IMR-90 (cell line): ENCODE data around the gene NCKIPSD. TPM values are rescaled to one million over a fixed set of nuclear protein-coding genes. Genes with fewer than 3 reads are reported as not detected.

Experiments
- ATAC-seq: fragments of 200-7000 bp; cut with Tn5 transposase; 2 replicates; pipeline ENCODE4 v1.9.1; 2020; ENCODE audit warnings: low read depth, mild to moderate bottlenecking, moderate library complexity
- BruUV-seq: library from RNA; stranded (reverse); fragments of 400-500 nt; replicated peaks from 2 replicates; lab custom pipeline; 2021; lab: Mats Ljungman, UMichigan
- CTCF ChIA-PET: fragments of 300-600 bp; formaldehyde crosslinking; extraction: SDS; loops from one replicate; lab custom pipeline; 2021; ENCODE audit warnings: antibody characterized with exemption; lab: Yijun Ruan, JAX
- POLR2A ChIA-PET: fragments of 300-600 bp; sonication (Branson Sonifier 250); formaldehyde crosslinking; loops from one replicate; lab custom pipeline; 2022; ENCODE audit warnings: antibody characterized with exemption; ENCODE audit not compliant: unreplicated experiment; lab: Charles Lee
- DNase-seq: peaks from one replicate; pipeline ENCODE4 v3.0.0; 2013
- H2AFZ ChIP-seq: replicated peaks from 2 replicates; pipeline ENCODE3; 2013; ENCODE audit warnings: low read length, mild to moderate bottlenecking; ENCODE audit not compliant: poor library complexity
- H2AK5ac ChIP-seq: 2 replicates; pipeline ENCODE4 v1.6.1; 2013; ENCODE audit warnings: low read depth, low read length, inconsistent platforms
- H2AK9ac ChIP-seq: replicated peaks from 2 replicates; pipeline ENCODE3; 2013; ENCODE audit warnings: mild to moderate bottlenecking, low read depth, low read length, moderate library complexity; ENCODE audit not compliant: poor library complexity
- H2BK120ac ChIP-seq: 2 replicates; pipeline ENCODE4 v1.6.1; 2013; ENCODE audit warnings: low read depth, low read length, inconsistent platforms
- H2BK15ac ChIP-seq: 3 replicates; pipeline ENCODE4 v1.6.1; 2013; ENCODE audit warnings: low read depth, low read length, inconsistent platforms
- H2BK20ac ChIP-seq: 2 replicates; pipeline ENCODE4 v1.6.1; 2013; ENCODE audit warnings: low read depth, mild to moderate bottlenecking, inconsistent platforms, low read length, moderate library complexity
- H2BK5ac ChIP-seq: 2 replicates; pipeline ENCODE4 v1.6.1; 2013; ENCODE audit warnings: mild to moderate bottlenecking, low read depth, low read length, inconsistent platforms; ENCODE audit not compliant: poor library complexity, severe bottlenecking
- H3K14ac ChIP-seq: replicated peaks from 2 replicates; pipeline ENCODE4 v1.6.1; 2013; ENCODE audit warnings: low read depth, low read length, inconsistent platforms
- H3K18ac ChIP-seq: 2 replicates; pipeline ENCODE4 v1.6.1; 2013; ENCODE audit warnings: low read depth, low read length, control low read depth
- H3K23ac ChIP-seq: 2 replicates; pipeline ENCODE4 v1.6.1; 2013; ENCODE audit warnings: low read depth, low read length, inconsistent platforms
- H3K27ac ChIP-seq: 2 replicates; pipeline ENCODE4 v1.5.1; 2013; ENCODE audit warnings: mild to moderate bottlenecking, control low read depth, low read length; ENCODE audit not compliant: insufficient read depth
- H3K27me3 ChIP-seq: 2 replicates; pipeline ENCODE4 v1.6.1; 2013; ENCODE audit warnings: low read length; ENCODE audit not compliant: control insufficient read depth, insufficient read depth
- H3K36me3 ChIP-seq: 2 replicates; pipeline ENCODE4 v1.6.1; 2013; ENCODE audit warnings: low read length, mixed read lengths; ENCODE audit not compliant: control insufficient read depth, insufficient read depth
- H3K4ac ChIP-seq: 2 replicates; pipeline ENCODE4 v1.6.1; 2013; ENCODE audit warnings: low read depth, low read length, inconsistent platforms
- H3K4me1 ChIP-seq: 2 replicates; pipeline ENCODE4 v1.6.1; 2013; ENCODE audit warnings: low read length, mixed read lengths; ENCODE audit not compliant: control insufficient read depth, insufficient read depth
- H3K4me2 ChIP-seq: 2 replicates; pipeline ENCODE4 v1.6.1; 2013; ENCODE audit warnings: low read depth, mild to moderate bottlenecking, control low read depth, low read length, moderate library complexity
- H3K4me3 ChIP-seq: 2 replicates; pipeline ENCODE4 v1.5.1; 2013; ENCODE audit warnings: low read depth, mild to moderate bottlenecking, control low read depth, low read length, moderate library complexity; ENCODE audit not compliant: insufficient read depth
- H3K56ac ChIP-seq: 2 replicates; pipeline ENCODE4 v1.6.1; 2013; ENCODE audit warnings: low read length, inconsistent platforms; ENCODE audit not compliant: insufficient read depth; ENCODE audit errors: extremely low read depth
- H3K79me1 ChIP-seq, 2 experiments: 2 replicates each; pipeline ENCODE4 v1.6.1; 2013; ENCODE audit warnings: low read length in 2 of 2, inconsistent platforms in 1 of 2, low read depth in 1 of 2
- H3K9ac ChIP-seq: 2 replicates; pipeline ENCODE4 v1.6.1; 2013; ENCODE audit warnings: low read depth, low read length, control low read depth
- H3K9me1 ChIP-seq: 2 replicates; pipeline ENCODE4 v1.6.1; 2013; ENCODE audit warnings: low read length, inconsistent platforms; ENCODE audit not compliant: insufficient read depth
- H3K9me3 ChIP-seq: 2 replicates; pipeline ENCODE4 v1.6.1; 2013; ENCODE audit warnings: low read length; ENCODE audit not compliant: control insufficient read depth, insufficient read depth
- H4K20me1 ChIP-seq: 2 replicates; pipeline ENCODE4 v1.6.1; 2013; ENCODE audit warnings: low read length, inconsistent platforms; ENCODE audit not compliant: insufficient read depth
- H4K5ac ChIP-seq: 2 replicates; pipeline ENCODE4 v1.6.1; 2013; ENCODE audit warnings: mild to moderate bottlenecking, low read depth, low read length, control low read depth
- H4K8ac ChIP-seq, 2 experiments: 2 replicates each; pipeline ENCODE4 v1.6.1; 2013; ENCODE audit warnings: low read depth in 2 of 2, low read length in 2 of 2, control low read depth in 1 of 2, inconsistent platforms in 1 of 2
- H4K91ac ChIP-seq: 2 replicates; pipeline ENCODE4 v1.6.1; 2013; ENCODE audit warnings: low read depth, low read length, inconsistent platforms; ENCODE audit not compliant: insufficient read depth
- BHLHE40 ChIP-seq: fragments of 150-350 bp; IDR thresholded peaks from 2 replicates; pipeline ENCODE4 v1.6.1; 2016; ENCODE audit warnings: mild to moderate bottlenecking, low read depth, low read length
- CTCF ChIP-seq: conservative IDR thresholded peaks from 2 replicates; pipeline ENCODE4 v1.5.1; 2012; ENCODE audit warnings: mild to moderate bottlenecking, low read depth, low read length, improper control_type of control experiment
- ELK1 ChIP-seq: fragments of 150-350 bp; IDR thresholded peaks from 2 replicates; pipeline ENCODE4 v1.6.1; 2016; ENCODE audit warnings: low read depth, mild to moderate bottlenecking, low read length, moderate library complexity, borderline replicate concordance
- FOS ChIP-seq: fragments of 150-350 bp; IDR thresholded peaks from 2 replicates; pipeline ENCODE4 v1.6.1; 2016; ENCODE audit warnings: low read depth, low read length
- MAFK ChIP-seq: IDR thresholded peaks from 2 replicates; pipeline ENCODE4 v1.6.1; 2012; ENCODE audit warnings: low read depth, low read length, improper control_type of control experiment
- MXI1 ChIP-seq: IDR thresholded peaks from 2 replicates; pipeline ENCODE4 v1.6.1; 2012; ENCODE audit warnings: low read depth, mild to moderate bottlenecking, low read length, moderate library complexity, borderline replicate concordance
- POLR2A ChIP-seq: IDR thresholded peaks from 2 replicates; pipeline ENCODE4 v1.6.1; 2012; ENCODE audit warnings: mild to moderate bottlenecking, low read depth, low read length
- RAD21 ChIP-seq: IDR thresholded peaks from 2 replicates; pipeline ENCODE4 v1.6.1; 2012; ENCODE audit warnings: low read length, improper control_type of control experiment
- RCOR1 ChIP-seq: IDR thresholded peaks from 2 replicates; pipeline ENCODE4 v1.6.1; 2012; ENCODE audit warnings: mild to moderate bottlenecking, low read length, improper control_type of control experiment; ENCODE audit not compliant: insufficient replicate concordance
- RFX5 ChIP-seq: IDR thresholded peaks from 2 replicates; pipeline ENCODE4 v1.8.0; 2012; ENCODE audit warnings: low read depth, mild to moderate bottlenecking, low read length, moderate library complexity
- SMC3 ChIP-seq: fragments of 150-350 bp; IDR thresholded peaks from 2 replicates; pipeline ENCODE4 v1.6.1; 2016; ENCODE audit warnings: low read depth, mild to moderate bottlenecking, antibody characterized with exemption, low read length, moderate library complexity
- WGBS, 2 experiments: methylation state at CpG; one replicate each; pipeline versions ENCODE4 v1.1.5 to v1.1.7; 2013; ENCODE audit warnings: missing lambda C conversion rate in 2 of 2; ENCODE audit not compliant: insufficient read length in 1 of 2; ENCODE audit errors: extremely low coverage in 2 of 2; 5-methylcytosine and 5-hydroxymethylcytosine counted together
- dilution Hi-C: fragments of 300-500 bp; cut with HindIII; formaldehyde crosslinking; loops from one replicate; pipeline ENCODE4 v1.14.3; 2018; ENCODE audit warnings: low sequenced_read_pairs; ENCODE audit not compliant: unreplicated experiment
- in situ Hi-C: fragments of 300-500 bp; cut with MboI; formaldehyde crosslinking; loops from 3 replicates; pipeline ENCODE4 v1.14.3; 2019; ENCODE audit warnings: low sequenced_read_pairs, inconsistent platforms, mixed read lengths
- intact Hi-C: fragments of 100-400 bp; cut with micrococcal nuclease; formaldehyde crosslinking; loops from 2 replicates; pipeline ENCODE4 v1.10.0; 2022
- polyA plus RNA-seq, 3 experiments: library from polyadenylated mRNA; depleted of rRNA; stranded (reverse); fragments of >200 nt; gene quantifications; 2 replicates each; pipeline ENCODE4 v1.2.3, GENCODE V29; 2012; ENCODE audit warnings: low replicate concordance in 1 of 3
- total RNA-seq: library from RNA; depleted of rRNA; stranded (reverse); fragments of >200 nt; gene quantifications from 2 replicates; pipeline ENCODE4 v1.2.3, GENCODE V29; 2012
- TF ChIP-seq, protein P1 (sequence below): fragments of 150-350 bp; IDR thresholded peaks from 2 replicates; pipeline ENCODE4 v1.6.1; 2017; ENCODE audit warnings: mild to moderate bottlenecking, antibody characterized with exemption, low read length, low read depth

NCKIPSD gene
- total and polyA plus RNA-seq, 2 of the 4 experiments (the other 2 are of a cell fraction): 21.0 to 38.3 TPM

DNA sequence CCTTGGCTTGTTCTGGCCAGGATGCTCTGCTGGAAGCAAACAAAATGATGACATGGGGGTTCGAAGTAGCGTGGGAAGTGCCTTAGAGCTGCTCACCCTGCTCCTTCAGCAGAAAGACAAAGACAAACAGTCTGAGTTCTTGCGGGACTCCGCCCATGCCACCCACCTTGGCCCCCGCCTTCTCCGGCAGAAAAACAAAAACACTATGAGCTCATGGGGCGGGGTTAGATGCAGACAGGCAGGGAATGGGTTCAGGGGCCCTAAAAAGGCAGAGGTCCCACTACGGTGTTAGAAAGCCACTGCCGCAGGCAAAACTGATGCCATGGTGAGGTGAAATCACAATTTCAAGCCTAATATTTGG is 9.7 kb upstream of the NCKIPSD start:
- Histone ChIP-seq H3K4me1 (peaks cover 26% of the 10 kb centered on the region), H3K27ac (peak overlapping the region; percentile 61), H3K23ac (peak overlapping the region; percentile 20), H3K4me3 (no peak overlapping the region), H3K36me3 (peaks cover 51% of the 10 kb centered on the region), H3K4ac (peak overlapping the region; percentile 53), H2BK20ac (peak overlapping the region; percentile 10; the same call in 1 of the 2 replicates), H2AK9ac (peak overlapping the region; percentile 96), H2AK5ac (peak overlapping the region; percentile 95), H3K9me3 (no peaks in the 10 kb centered on the region), H3K27me3 (no peaks in the 10 kb centered on the region), H4K5ac (peak overlapping the region; percentile 14; the same call in 1 of the 2 replicates), H3K79me1 (peaks cover 39 to 80% of the 10 kb centered on the region in 2 experiments), H3K4me2 (peak overlapping the region; percentile 46), H3K9me1 (peaks cover 27% of the 10 kb centered on the region), H3K56ac (peak overlapping the region; percentile 27; the same call in 1 of the 2 replicates), H3K14ac (peak overlapping the region; percentile 83), H2AFZ (peak overlapping the region; percentile 80), H4K20me1 (peaks cover 77% of the 10 kb centered on the region), H2BK120ac (peak overlapping the region; percentile 49), H3K18ac (no peak overlapping the region), H3K9ac (peak overlapping the region; percentile 0; the same call in 1 of the 2 replicates), H2BK15ac (0 out of 3 replicates have a peak overlapping the region, but pooled peaks have one; percentile 85), H4K91ac (peak overlapping the region; percentile 74), H4K8ac (peak overlapping the region; percentile 10 to 75; a peak in 3 of 4 replicates), H2BK5ac (peak overlapping the region; percentile 69)
- CTCF ChIA-PET: interaction anchor here (2.5 kb wide), 1 partner anchor 44 kb away, joined by 7 read pairs; no protein-coding TSS in a partner anchor
- no peak for TF ChIP-seq FOS
- no peak for TF ChIP-seq SMC3
- TF ChIP-seq, protein P1, sequence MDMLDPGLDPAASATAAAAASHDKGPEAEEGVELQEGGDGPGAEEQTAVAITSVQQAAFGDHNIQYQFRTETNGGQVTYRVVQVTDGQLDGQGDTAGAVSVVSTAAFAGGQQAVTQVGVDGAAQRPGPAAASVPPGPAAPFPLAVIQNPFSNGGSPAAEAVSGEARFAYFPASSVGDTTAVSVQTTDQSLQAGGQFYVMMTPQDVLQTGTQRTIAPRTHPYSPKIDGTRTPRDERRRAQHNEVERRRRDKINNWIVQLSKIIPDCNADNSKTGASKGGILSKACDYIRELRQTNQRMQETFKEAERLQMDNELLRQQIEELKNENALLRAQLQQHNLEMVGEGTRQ: no peak
- TF ChIP-seq RCOR1: no peak
- no peak for TF ChIP-seq ELK1
- TF ChIP-seq MAFK: no peak
- no peak for TF ChIP-seq RFX5
- TF ChIP-seq POLR2A: no peak
- TF ChIP-seq RAD21: no peak
- no peak for TF ChIP-seq BHLHE40
- no peak for TF ChIP-seq CTCF
- no peak for TF ChIP-seq MXI1
- BruUV-seq: no TSS peak
- intact Hi-C loops: no loop called here
- 65% methylated on average over 4 of the region's 9 CpGs; no CpG with 5 or more reads in 1 of the 2 experiments for WGBS, 2 experiments
- peak; percentile 7 for ATAC-seq
- POLR2A ChIA-PET: no interaction called here
- DNase-seq: peak; percentile 45
- in situ Hi-C loops: no loop called here
- dilution Hi-C loops: no loop called here
